Keratinocyte (primary cell): ENCODE data around the gene AOAH.

Source experiments
- EZH2 ChIP-seq: IDR thresholded peaks from one replicate; pipeline ENCODE4 v1.6.1; 2012; ENCODE audit warnings: inconsistent platforms, mild to moderate bottlenecking, low read length, moderate library complexity
- TF ChIP-seq, protein P1 (sequence below), 3 experiments: IDR thresholded peaks in 1 of 3; conservative IDR thresholded peaks in 1 of 3; optimal IDR thresholded peaks in 1 of 3; 2 replicates in 2 of 3; 3 replicates in 1 of 3; pipeline versions ENCODE3 to v1.5.1; 2011; ENCODE audit warnings: low read length in 3 of 3, mild to moderate bottlenecking in 3 of 3, moderate library complexity in 2 of 3, control low read depth in 1 of 3, inconsistent platforms in 1 of 3; ENCODE audit not compliant: insufficient read depth in 2 of 3; ENCODE audit errors: extremely low read depth in 1 of 3

DNA sequence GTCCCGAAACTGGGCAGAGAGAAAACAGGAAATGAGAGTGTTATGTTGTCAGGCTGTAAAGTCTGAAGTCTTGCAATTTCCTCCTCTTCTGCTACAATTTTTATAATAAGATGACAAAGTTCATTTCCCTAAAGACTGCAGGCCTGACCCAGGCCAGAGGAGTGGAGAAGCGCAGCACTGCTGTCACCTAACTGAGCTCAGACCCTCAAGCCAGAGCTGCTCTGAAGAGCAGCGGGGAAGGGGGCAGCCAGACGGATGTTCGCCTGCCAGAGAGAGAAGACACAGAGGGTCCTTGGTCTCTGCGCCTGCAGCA is 12.6 kb upstream of the AOAH start:
- TF ChIP-seq, protein P1, sequence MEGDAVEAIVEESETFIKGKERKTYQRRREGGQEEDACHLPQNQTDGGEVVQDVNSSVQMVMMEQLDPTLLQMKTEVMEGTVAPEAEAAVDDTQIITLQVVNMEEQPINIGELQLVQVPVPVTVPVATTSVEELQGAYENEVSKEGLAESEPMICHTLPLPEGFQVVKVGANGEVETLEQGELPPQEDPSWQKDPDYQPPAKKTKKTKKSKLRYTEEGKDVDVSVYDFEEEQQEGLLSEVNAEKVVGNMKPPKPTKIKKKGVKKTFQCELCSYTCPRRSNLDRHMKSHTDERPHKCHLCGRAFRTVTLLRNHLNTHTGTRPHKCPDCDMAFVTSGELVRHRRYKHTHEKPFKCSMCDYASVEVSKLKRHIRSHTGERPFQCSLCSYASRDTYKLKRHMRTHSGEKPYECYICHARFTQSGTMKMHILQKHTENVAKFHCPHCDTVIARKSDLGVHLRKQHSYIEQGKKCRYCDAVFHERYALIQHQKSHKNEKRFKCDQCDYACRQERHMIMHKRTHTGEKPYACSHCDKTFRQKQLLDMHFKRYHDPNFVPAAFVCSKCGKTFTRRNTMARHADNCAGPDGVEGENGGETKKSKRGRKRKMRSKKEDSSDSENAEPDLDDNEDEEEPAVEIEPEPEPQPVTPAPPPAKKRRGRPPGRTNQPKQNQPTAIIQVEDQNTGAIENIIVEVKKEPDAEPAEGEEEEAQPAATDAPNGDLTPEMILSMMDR (optimal IDR thresholded peaks at IDR 0.05 in 1 of 3, IDR thresholded peaks at IDR 0.05 in 1 of 3, conservative IDR thresholded peaks at IDR 0.05 in 1 of 3; ENCODE audit: extremely low read depth in 1 of 3, insufficient read depth in 2 of 3, low read length in 3 of 3): no peak
- TF ChIP-seq EZH2: no peak
